Smooth muscle cell (in vitro differentiated cells): Measurements from ENCODE around the gene SLC16A6. TPM values are rescaled to one million over a fixed set of nuclear protein-coding genes. Genes with fewer than 3 reads are reported as not detected.

Source experiments
- DNase-seq: peaks from one replicate; lab custom pipeline; 2025; ENCODE audit not compliant: unreplicated experiment; lab: John Stamatoyannopoulos, UW
- H2AFZ ChIP-seq: fragments of 200-600 bp; sonication (generic); 2 replicates; pipeline ENCODE4 v1.6.0; 2016; ENCODE audit warnings: antibody characterized with exemption, low read depth, mild to moderate bottlenecking
- H3F3A ChIP-seq: fragments of 200-600 bp; sonication (generic); 2 replicates; pipeline ENCODE4 v1.6.0; 2017; ENCODE audit warnings: antibody characterized with exemption, low read depth
- H3K27ac ChIP-seq: fragments of 200-600 bp; sonication (generic); 2 replicates; pipeline ENCODE4 v1.5.1; 2016; ENCODE audit warnings: low read depth, mild to moderate bottlenecking
- H3K27me3 ChIP-seq: fragments of 200-600 bp; sonication (generic); 2 replicates; pipeline ENCODE4 v1.6.1; 2016; ENCODE audit warnings: low read depth, mild to moderate bottlenecking
- H3K36me3 ChIP-seq: fragments of 200-600 bp; sonication (generic); 2 replicates; pipeline ENCODE4 v1.5.1; 2016; ENCODE audit warnings: low read depth
- H3K4me1 ChIP-seq: fragments of 200-600 bp; sonication (generic); 2 replicates; pipeline ENCODE4 v1.5.1; 2016; ENCODE audit warnings: low read depth
- H3K4me2 ChIP-seq: fragments of 200-600 bp; sonication (generic); 2 replicates; pipeline ENCODE4 v1.6.0; 2016; ENCODE audit warnings: mild to moderate bottlenecking
- H3K4me3 ChIP-seq: fragments of 200-600 bp; sonication (generic); 2 replicates; pipeline ENCODE4 v1.5.1; 2016; ENCODE audit warnings: mild to moderate bottlenecking
- H3K79me2 ChIP-seq: fragments of 200-600 bp; sonication (generic); 2 replicates; pipeline ENCODE4 v1.6.0; 2016; ENCODE audit warnings: low read depth, mild to moderate bottlenecking
- H3K9ac ChIP-seq: fragments of 200-600 bp; sonication (generic); 2 replicates; pipeline ENCODE4 v1.6.0; 2016; ENCODE audit warnings: low read depth
- H3K9me3 ChIP-seq: fragments of 200-600 bp; sonication (generic); replicated peaks from 2 replicates; pipeline ENCODE4 v1.5.1; 2016; ENCODE audit warnings: low read depth
- H4K20me1 ChIP-seq: fragments of 200-600 bp; sonication (generic); 2 replicates; pipeline ENCODE4 v1.6.0; 2016; ENCODE audit warnings: low read depth
- CTCF ChIP-seq: fragments of 200-600 bp; sonication (generic); IDR thresholded peaks from 2 replicates; pipeline ENCODE4 v1.5.1; 2017; ENCODE audit warnings: borderline replicate concordance, mild to moderate bottlenecking, antibody characterized with exemption; ENCODE audit not compliant: insufficient read depth, poor library complexity, severe bottlenecking
- WGBS: methylation state at CpG from one replicate; pipeline ENCODE4 v1.1.7; 2016; ENCODE audit warnings: low lambda C conversion rate; 5-methylcytosine and 5-hydroxymethylcytosine counted together
- polyA plus RNA-seq: library from polyadenylated mRNA; unstranded; fragments of >200 nt; fragmentation: Nextera tagmentation; extraction: Ambion mirVana; gene quantifications from 2 replicates; pipeline ENCODE4 v1.2.1, GENCODE V29; 2016
- total RNA-seq: library from RNA; depleted of rRNA; stranded (reverse); fragments of >200 nt; gene quantifications from 2 replicates; pipeline ENCODE4 v1.2.3, GENCODE V29; 2014

Gene SLC16A6
- total and polyA plus RNA-seq, 2 experiments from 2014 or later = 0.04 TPM; not detected in 1

- Histone ChIP-seq H3K4me1 (peaks cover 6% of the 10 kb centered on the region), H3K36me3 (no peaks in the 10 kb centered on the region), H4K20me1 (no peaks in the 10 kb centered on the region), H3F3A (no peaks in the 10 kb centered on the region), H3K9ac (no peak overlapping the region), H3K9me3 (no peaks in the 10 kb centered on the region), H3K27me3 (no peaks in the 10 kb centered on the region), H3K4me3 (no peak overlapping the region), H3K27ac (no peak overlapping the region), H3K79me2 (no peaks in the 10 kb centered on the region), H2AFZ (no peak overlapping the region), H3K4me2 (no peak overlapping the region)
- no peak for TF ChIP-seq CTCF
- DNase-seq = no peak
- WGBS = 97% methylated on average over 7 of the region's 7 CpGs
Measured at GRCh38 chr17:68320943-68321555, 30.1 kb upstream of the SLC16A6 start.

- H3K36me3 ChIP-seq = no peaks in the 10 kb centered on the region
- H2AFZ ChIP-seq = no peak overlapping the region
- H3K9ac ChIP-seq = no peak overlapping the region
- H3K27ac ChIP-seq = no peak overlapping the region
- H3K4me2 ChIP-seq = no peak overlapping the region
- no peaks in the 10 kb centered on the region for H3F3A ChIP-seq
- no peak for DNase-seq
- no peaks in the 10 kb centered on the region for H4K20me1 ChIP-seq
- H3K27me3 ChIP-seq = no peaks in the 10 kb centered on the region
- 63% methylated on average over 5 of the region's 5 CpGs for WGBS
- H3K9me3 ChIP-seq = no peaks in the 10 kb centered on the region
- H3K4me3 ChIP-seq = no peak overlapping the region
- H3K4me1 ChIP-seq = peaks cover 6% of the 10 kb centered on the region
- H3K79me2 ChIP-seq = no peaks in the 10 kb centered on the region
- no peak for TF ChIP-seq CTCF
Measured at GRCh38 chr17:68320311-68320865, 29.5 kb upstream of the SLC16A6 start.

GRCh38 chr17:68319410-68320162 lies 28.7 kb upstream of the SLC16A6 start:
- no peaks in the 10 kb centered on the region for H3K36me3 ChIP-seq
- H3K9me3 ChIP-seq = no peaks in the 10 kb centered on the region
- WGBS = 94% methylated on average over 12 of the region's 12 CpGs
- no peaks in the 10 kb centered on the region for H3F3A ChIP-seq
- H3K4me2 ChIP-seq = no peak overlapping the region
- no peak overlapping the region for H2AFZ ChIP-seq
- H3K27me3 ChIP-seq = no peaks in the 10 kb centered on the region
- peaks cover 6% of the 10 kb centered on the region for H3K4me1 ChIP-seq
- no peaks in the 10 kb centered on the region for H3K79me2 ChIP-seq
- H3K4me3 ChIP-seq = no peak overlapping the region
- DNase-seq = no peak
- no peaks in the 10 kb centered on the region for H4K20me1 ChIP-seq
- H3K27ac ChIP-seq = no peak overlapping the region
- no peak for TF ChIP-seq CTCF
- no peak overlapping the region for H3K9ac ChIP-seq
